ENCODE data around the gene GLG1.

DNA sequence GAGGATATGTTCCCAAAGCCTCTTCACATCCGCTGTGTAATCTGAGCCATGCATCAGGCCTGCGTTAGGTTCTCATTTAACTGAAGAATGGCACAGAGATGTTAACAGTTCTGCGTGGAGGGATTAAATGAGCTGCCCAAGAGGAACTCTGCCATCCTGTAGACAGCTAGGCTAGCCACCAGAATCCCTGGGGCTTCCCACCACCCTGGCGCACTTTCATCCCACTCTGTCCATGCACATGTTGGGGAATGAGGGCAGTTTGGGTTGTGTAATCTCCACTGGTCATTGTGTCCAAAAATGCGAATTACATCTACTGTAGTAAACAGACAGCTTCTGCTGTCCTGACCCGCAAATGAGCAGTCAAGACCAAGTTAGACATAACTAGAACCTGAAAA lies 1.0 kb upstream of the GLG1 start:
- TF ChIP-seq CTCF (IDR thresholded peaks at IDR 0.05): no peak
- no peak for TF ChIP-seq POLR2AphosphoS5 (IDR thresholded peaks at IDR 0.05)
- no peak for TF ChIP-seq POLR2A (IDR thresholded peaks at IDR 0.05)

Measured in breast epithelium (tissue), 3 donors.